AG04449 (cell line): Measurements from ENCODE around the gene ALLC.

Experiments used
- CTCF ChIA-PET: fragments of 350-600 bp; formaldehyde crosslinking; extraction: SDS; loops from one replicate; lab custom pipeline; 2021; ENCODE audit warnings: antibody characterized with exemption; lab: Yijun Ruan, JAX
- POLR2A ChIA-PET: fragments of 400-600, 350-600 bp; formaldehyde crosslinking; extraction: SDS; loops from one replicate; lab custom pipeline; 2020; ENCODE audit warnings: antibody characterized with exemption, inconsistent platforms; lab: Yijun Ruan, JAX
- DNase-seq: peaks from one replicate; pipeline ENCODE4 v3.0.0-alpha.2; 2010; ENCODE audit warnings: low read depth, low spot score
- H3K4me3 ChIP-seq: 2 replicates; pipeline ENCODE4 v1.5.1; 2011; ENCODE audit warnings: low read depth, mild to moderate bottlenecking, control low read depth, low read length
- TF ChIP-seq, protein P1 (sequence below): IDR thresholded peaks from one replicate; pipeline ENCODE4 v1.5.1; 2011; ENCODE audit warnings: mild to moderate bottlenecking, moderate library complexity, low read length, control low read depth, inconsistent platforms; ENCODE audit not compliant: insufficient read depth; ENCODE audit errors: missing control alignments

ALLC gene

DNA sequence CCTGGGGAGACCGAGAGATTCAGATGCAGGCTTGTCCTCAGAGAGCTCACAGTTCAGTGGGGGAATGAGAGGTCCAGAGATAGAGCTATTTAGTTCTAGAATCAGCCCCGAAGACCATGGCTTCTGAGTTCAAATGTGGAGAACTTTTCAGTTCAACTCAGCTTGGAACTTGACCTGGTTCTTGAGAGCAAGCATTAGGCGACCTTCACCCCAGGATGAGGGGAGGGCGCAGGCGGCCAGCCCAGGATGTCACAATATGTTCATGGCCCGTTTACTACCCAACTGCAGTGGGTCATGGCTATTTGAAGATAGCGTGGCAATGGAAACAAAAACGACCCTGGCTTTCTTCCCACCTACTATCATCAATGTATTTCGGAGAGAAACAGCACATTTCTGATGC, 79.1 kb downstream of the ALLC start:
- no peak overlapping the region for H3K4me3 ChIP-seq
- TF ChIP-seq, protein P1, sequence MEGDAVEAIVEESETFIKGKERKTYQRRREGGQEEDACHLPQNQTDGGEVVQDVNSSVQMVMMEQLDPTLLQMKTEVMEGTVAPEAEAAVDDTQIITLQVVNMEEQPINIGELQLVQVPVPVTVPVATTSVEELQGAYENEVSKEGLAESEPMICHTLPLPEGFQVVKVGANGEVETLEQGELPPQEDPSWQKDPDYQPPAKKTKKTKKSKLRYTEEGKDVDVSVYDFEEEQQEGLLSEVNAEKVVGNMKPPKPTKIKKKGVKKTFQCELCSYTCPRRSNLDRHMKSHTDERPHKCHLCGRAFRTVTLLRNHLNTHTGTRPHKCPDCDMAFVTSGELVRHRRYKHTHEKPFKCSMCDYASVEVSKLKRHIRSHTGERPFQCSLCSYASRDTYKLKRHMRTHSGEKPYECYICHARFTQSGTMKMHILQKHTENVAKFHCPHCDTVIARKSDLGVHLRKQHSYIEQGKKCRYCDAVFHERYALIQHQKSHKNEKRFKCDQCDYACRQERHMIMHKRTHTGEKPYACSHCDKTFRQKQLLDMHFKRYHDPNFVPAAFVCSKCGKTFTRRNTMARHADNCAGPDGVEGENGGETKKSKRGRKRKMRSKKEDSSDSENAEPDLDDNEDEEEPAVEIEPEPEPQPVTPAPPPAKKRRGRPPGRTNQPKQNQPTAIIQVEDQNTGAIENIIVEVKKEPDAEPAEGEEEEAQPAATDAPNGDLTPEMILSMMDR = no peak
- POLR2A ChIA-PET = no interaction called here
- DNase-seq = no peak
- CTCF ChIA-PET = interaction anchor here (1.2 to 1.6 kb wide), 2 partner anchors 9 to 90 kb away, joined by 4 to 6 read pairs; no protein-coding TSS in a partner anchor

DNA sequence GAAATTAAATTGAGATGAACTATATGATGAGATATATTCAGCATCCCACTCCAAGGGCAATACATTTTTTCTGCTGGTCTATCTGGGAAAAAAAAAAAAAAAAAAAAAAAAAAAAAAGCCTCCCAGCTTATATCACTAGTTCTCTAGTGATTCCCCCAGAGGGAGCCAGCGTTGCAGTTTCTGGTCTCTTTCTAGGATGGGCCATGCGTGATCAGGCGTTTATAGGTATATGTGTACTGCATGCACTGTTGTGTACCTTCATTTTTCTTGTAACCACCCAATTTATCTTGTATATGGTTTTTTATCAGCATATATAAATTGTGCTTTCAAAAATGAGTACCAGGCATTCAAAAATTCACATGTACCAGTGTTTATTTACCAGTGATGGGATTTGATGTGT, 80.5 kb downstream of the ALLC start:
- POLR2A ChIA-PET = no interaction called here
- no peak for DNase-seq
- TF ChIP-seq, protein P1 = peak; percentile 24
- CTCF ChIA-PET = interaction anchor here (0.6 to 3.4 kb wide), 7 partner anchors 10 to 91 kb away, joined by 3 to 17 read pairs (median 4); no protein-coding TSS in a partner anchor
- H3K4me3 ChIP-seq = no peak overlapping the region

DNA sequence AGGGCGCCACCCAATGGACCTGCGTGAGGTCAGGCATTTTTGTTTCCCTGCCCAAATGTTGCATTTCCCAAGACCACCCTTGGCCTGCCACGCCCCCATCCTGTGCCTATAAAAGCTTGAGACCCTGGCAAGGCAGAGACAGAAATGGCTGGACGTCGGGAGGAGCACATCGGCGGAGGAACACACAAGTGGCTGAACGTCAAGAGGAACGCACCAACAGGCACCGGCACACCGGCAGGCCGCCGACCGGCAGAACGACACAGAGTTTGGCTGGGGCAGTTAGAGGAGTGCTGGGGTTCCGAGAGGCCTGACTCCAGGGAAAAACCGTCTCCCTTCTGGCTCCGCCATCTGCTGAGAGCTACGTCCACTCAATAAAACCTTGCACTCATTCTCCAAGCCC, 81.3 kb downstream of the ALLC start:
- no peak overlapping the region for H3K4me3 ChIP-seq
- TF ChIP-seq, protein P1 = no peak
- ChIA-PET POLR2A (no interaction called here), CTCF (interaction anchor here (1.0 to 3.4 kb wide), 8 partner anchors 11 to 91 kb away, joined by 3 to 17 read pairs (median 4); no protein-coding TSS in a partner anchor)
- DNase-seq = no peak

DNA sequence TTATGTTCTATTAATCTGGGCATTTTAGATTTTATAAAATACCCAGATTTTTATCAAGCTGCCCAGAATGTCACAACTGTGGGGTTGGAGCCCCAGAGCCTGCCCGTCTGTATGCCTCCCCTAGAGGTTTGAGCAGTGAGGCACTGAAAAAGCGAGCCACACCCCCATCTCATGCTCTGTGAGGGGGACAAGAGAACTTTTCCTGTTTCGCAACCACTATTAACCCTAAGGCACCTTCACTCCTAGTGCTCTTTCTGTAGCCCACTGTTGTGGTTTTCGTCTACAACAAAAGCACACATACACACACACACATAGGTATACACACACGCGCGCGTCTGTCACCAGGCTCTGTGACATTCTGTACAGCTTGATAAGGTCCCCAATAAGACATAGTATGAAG, 83.4 kb downstream of the ALLC start:
- CTCF ChIA-PET = interaction anchor here (1.2 to 3.4 kb wide), 3 partner anchors 12 to 44 kb away, joined by 4 to 17 read pairs (median 4); no protein-coding TSS in a partner anchor
- POLR2A ChIA-PET = no interaction called here
- DNase-seq = no peak
- TF ChIP-seq, protein P1 = no peak
- no peak overlapping the region for H3K4me3 ChIP-seq

DNA sequence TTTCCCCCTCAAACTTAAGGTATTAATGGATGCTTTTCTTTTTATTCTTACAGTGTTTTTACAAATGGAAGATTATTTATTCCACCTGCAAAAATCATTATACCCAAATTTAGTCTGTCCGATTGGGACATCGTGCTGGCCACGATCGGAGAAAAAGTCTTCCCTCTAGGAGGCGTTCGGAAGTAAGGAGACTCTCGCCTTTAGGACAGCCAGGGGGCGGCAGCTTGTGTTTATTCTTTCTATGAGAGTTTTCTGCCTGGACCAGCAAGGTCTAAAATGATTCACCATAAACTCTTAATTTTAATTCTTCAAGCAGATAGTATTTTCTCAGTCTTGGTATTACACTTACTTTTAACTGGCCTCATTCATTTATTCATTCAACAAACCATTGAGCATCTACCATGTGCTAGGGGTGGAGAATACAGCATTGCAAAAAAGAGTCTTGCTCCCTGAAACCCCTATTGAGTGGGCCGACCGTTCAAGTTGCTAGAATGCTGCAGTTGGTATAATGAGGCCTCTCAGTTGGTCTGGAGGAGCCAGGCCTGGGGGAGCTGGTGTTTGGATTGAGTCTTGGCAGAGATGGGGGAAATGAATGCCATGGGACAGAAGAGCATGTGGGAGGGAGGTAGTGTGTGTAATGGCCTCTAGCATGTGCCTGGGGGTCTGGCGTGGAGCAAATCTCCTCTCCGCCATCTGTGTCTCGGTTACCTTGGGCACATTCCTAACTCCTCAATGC, 84.0 kb downstream of the ALLC start:
- CTCF ChIA-PET = interaction anchor here (1.2 to 1.8 kb wide), 2 partner anchors 13 to 43 kb away, joined by 4 read pairs; no protein-coding TSS in a partner anchor
- no peak for DNase-seq
- H3K4me3 ChIP-seq = no peak overlapping the region
- TF ChIP-seq, protein P1 = no peak
- POLR2A ChIA-PET = no interaction called here

DNA sequence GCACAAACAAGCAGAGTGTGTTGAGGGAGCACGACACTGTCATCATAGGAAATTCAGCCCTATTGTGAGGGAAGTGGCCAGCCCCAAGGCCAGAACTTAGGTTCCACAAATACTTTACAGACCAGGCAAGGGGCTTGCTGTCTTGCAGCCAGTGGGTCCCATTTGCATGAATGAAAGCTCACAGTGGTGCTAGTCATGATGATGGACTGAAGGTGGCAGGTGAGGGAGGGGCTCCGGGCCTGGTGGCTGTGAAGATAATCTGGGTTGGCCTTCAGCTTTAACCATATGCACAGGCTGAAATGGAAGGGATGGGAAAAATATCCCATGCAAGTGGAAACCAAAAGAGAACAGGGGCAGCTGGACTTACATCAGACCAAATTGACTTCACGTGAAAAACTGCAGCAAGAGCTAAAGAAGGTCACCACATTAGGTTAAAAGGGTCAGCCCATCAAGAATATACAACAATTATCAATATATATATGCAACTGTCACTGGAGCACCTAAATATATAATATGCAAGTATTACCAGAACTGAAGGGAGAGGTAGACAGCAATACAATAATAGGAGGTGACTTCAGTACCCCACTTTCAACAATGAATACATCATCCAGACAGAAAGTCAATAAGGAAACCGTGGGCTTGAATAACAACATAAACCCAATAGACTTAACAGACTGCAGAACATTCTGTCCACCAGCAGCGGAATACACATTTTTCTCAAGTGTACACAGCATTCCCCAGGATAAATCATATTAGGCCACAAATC, 84.9 kb downstream of the ALLC start:
- TF ChIP-seq, protein P1 = no peak
- ChIA-PET POLR2A (no interaction called here), CTCF (interaction anchor here (1.2 kb wide), 1 partner anchor 15 kb away, joined by 4 read pairs; no protein-coding TSS in a partner anchor)
- DNase-seq = no peak
- no peak overlapping the region for H3K4me3 ChIP-seq
